ENCODE data around the gene EPO.
"Not testable (repeated sequence)": the region's sequence is repeated elsewhere in the genome, so short reads cannot be mapped to it uniquely, and the experiment has no call there.

The EPO gene

GRCh38 chr7:100735730-100736129, 15.5 kb downstream of the EPO start:
- H3K27ac Mint-ChIP-seq: no peak overlapping the region
- H3K9me3 Mint-ChIP-seq: no peaks in the 10 kb centered on the region
- peaks cover 22% of the 10 kb centered on the region for H3K27me3 Mint-ChIP-seq

GRCh38 chr7:100736671-100737070, 16.4 kb downstream of the EPO start:
- peaks cover 22% of the 10 kb centered on the region for H3K27me3 Mint-ChIP-seq
- H3K4me1 Mint-ChIP-seq: peaks cover 8% of the 10 kb centered on the region
- no peak overlapping the region for H3K27ac Mint-ChIP-seq
- no peaks in the 10 kb centered on the region for H3K36me3 Mint-ChIP-seq
- no peak for ATAC-seq
- no peak overlapping the region for H3K4me3 Mint-ChIP-seq
- H3K9me3 Mint-ChIP-seq: no peaks in the 10 kb centered on the region

More at GRCh38 chr7:100735730-100736129, 15.5 kb downstream of the EPO start:
- Mint-ChIP-seq H3K36me3 (no peaks in the 10 kb centered on the region), H3K4me3 (no peak overlapping the region), H3K4me1 (peaks cover 8% of the 10 kb centered on the region)
- ATAC-seq: no peak

GRCh38 chr7:100739934-100740333, 19.7 kb downstream of the EPO start:
- H3K27ac Mint-ChIP-seq: no peak overlapping the region
- peaks cover 16% of the 10 kb centered on the region for H3K27me3 Mint-ChIP-seq
- no peak overlapping the region for H3K4me3 Mint-ChIP-seq
- no peak for ATAC-seq
- peaks cover 2% of the 10 kb centered on the region for H3K4me1 Mint-ChIP-seq
- no peaks in the 10 kb centered on the region for H3K36me3 Mint-ChIP-seq
- H3K9me3 Mint-ChIP-seq: peaks cover 3% of the 10 kb centered on the region

GRCh38 chr7:100744605-100745004, 24.3 kb downstream of the EPO start:
- Mint-ChIP-seq H3K4me1 (peaks cover 7% of the 10 kb centered on the region), H3K4me3 (no peak overlapping the region), H3K27me3 (peaks cover 45% of the 10 kb centered on the region), H3K27ac (peak overlapping the region; percentile 85), H3K9me3 (peaks cover 3% of the 10 kb centered on the region), H3K36me3 (no peaks in the 10 kb centered on the region)
- no peak for ATAC-seq

- H3K27me3 Mint-ChIP-seq: peaks cover 48% of the 10 kb centered on the region
- peak overlapping the region; percentile 85 for H3K27ac Mint-ChIP-seq
- peaks cover 7% of the 10 kb centered on the region for H3K4me1 Mint-ChIP-seq
- peak overlapping the region; percentile 88 for H3K4me3 Mint-ChIP-seq
- ATAC-seq: peak; percentile 86
- peaks cover 3% of the 10 kb centered on the region for H3K9me3 Mint-ChIP-seq
- no peaks in the 10 kb centered on the region for H3K36me3 Mint-ChIP-seq
These were observed 24.9 kb downstream of the EPO start for GRCh38 chr7:100745184-100745583.

- Mint-ChIP-seq H3K9me3 (peaks cover 4% of the 10 kb centered on the region), H3K4me3 (no peak overlapping the region), H3K4me1 (no peaks in the 10 kb centered on the region), H3K27ac (no peak overlapping the region), H3K36me3 (no peaks in the 10 kb centered on the region), H3K27me3 (peaks cover 42% of the 10 kb centered on the region)
- no peak for ATAC-seq
These were observed 32.7 kb downstream of the EPO start for GRCh38 chr7:100752994-100753393.

GRCh38 chr7:100753750-100754149, 33.5 kb downstream of the EPO start:
- Mint-ChIP-seq H3K36me3 (no peaks in the 10 kb centered on the region), H3K4me1 (no peaks in the 10 kb centered on the region), H3K27me3 (peaks cover 41% of the 10 kb centered on the region), H3K9me3 (peaks cover 4% of the 10 kb centered on the region), H3K4me3 (no peak overlapping the region), H3K27ac (no peak overlapping the region)
- no peak for ATAC-seq

- Mint-ChIP-seq H3K4me1 (no peaks in the 10 kb centered on the region), H3K9me3 (no peaks in the 10 kb centered on the region), H3K4me3 (no peak overlapping the region)
These were observed 39.3 kb downstream of the EPO start for GRCh38 chr7:100759357-100760171.

GRCh38 chr7:100762841-100763240, 42.6 kb downstream of the EPO start:
- H3K9me3 Mint-ChIP-seq, H3K27ac Mint-ChIP-seq, H3K4me1 Mint-ChIP-seq, H3K4me3 Mint-ChIP-seq, H3K36me3 Mint-ChIP-seq, ATAC-seq: not testable (repeated sequence)
- peaks cover 52% of the 10 kb centered on the region for H3K27me3 Mint-ChIP-seq

More at GRCh38 chr7:100759357-100760171, 39.3 kb downstream of the EPO start:
- peaks cover 21% of the 10 kb centered on the region for H3K27me3 Mint-ChIP-seq
- H3K27ac Mint-ChIP-seq: no peak overlapping the region
- H3K36me3 Mint-ChIP-seq: no peaks in the 10 kb centered on the region
- ATAC-seq: no peak

GRCh38 chr7:100763556-100764140, 43.4 kb downstream of the EPO start:
- peaks cover 54% of the 10 kb centered on the region for H3K27me3 Mint-ChIP-seq
- no peak overlapping the region for H3K27ac Mint-ChIP-seq

GRCh38 chr7:100764841-100765240, 44.6 kb downstream of the EPO start:
- Mint-ChIP-seq H3K27ac (no peak overlapping the region), H3K9me3 (no peaks in the 10 kb centered on the region), H3K4me3 (no peak overlapping the region), H3K4me1 (no peaks in the 10 kb centered on the region), H3K27me3 (peaks cover 64% of the 10 kb centered on the region), H3K36me3 (no peaks in the 10 kb centered on the region)
- no peak for ATAC-seq

More at GRCh38 chr7:100763556-100764140, 43.4 kb downstream of the EPO start:
- no peaks in the 10 kb centered on the region for H3K4me1 Mint-ChIP-seq
- no peak for ATAC-seq
- no peak overlapping the region for H3K4me3 Mint-ChIP-seq
- no peaks in the 10 kb centered on the region for H3K36me3 Mint-ChIP-seq
- H3K9me3 Mint-ChIP-seq: no peaks in the 10 kb centered on the region

GRCh38 chr7:100765250-100765649, 45.0 kb downstream of the EPO start:
- Mint-ChIP-seq H3K27ac (no peak overlapping the region), H3K9me3 (no peaks in the 10 kb centered on the region), H3K4me3 (no peak overlapping the region), H3K27me3 (peaks cover 68% of the 10 kb centered on the region), H3K36me3 (no peaks in the 10 kb centered on the region), H3K4me1 (no peaks in the 10 kb centered on the region)
- ATAC-seq: no peak

- H3K36me3 Mint-ChIP-seq: no peaks in the 10 kb centered on the region
- no peaks in the 10 kb centered on the region for H3K4me1 Mint-ChIP-seq
- no peak for ATAC-seq
- peaks cover 64% of the 10 kb centered on the region for H3K27me3 Mint-ChIP-seq
- H3K4me3 Mint-ChIP-seq: no peak overlapping the region
- no peak overlapping the region for H3K27ac Mint-ChIP-seq
- no peaks in the 10 kb centered on the region for H3K9me3 Mint-ChIP-seq
These were observed 48.5 kb downstream of the EPO start for GRCh38 chr7:100768784-100769183.
